H1 (cell line): ENCODE results near the gene TFG.
"Not testable (repeated sequence)": the region's sequence is repeated elsewhere in the genome, so short reads cannot be mapped to it uniquely, and the experiment has no call there.

Source experiments
- ASH2L ChIP-seq: fragments of 200-600, 300-600 bp; sonication (generic); IDR thresholded peaks from one replicate; pipeline ENCODE4 v1.7.1; 2017; ENCODE audit warnings: low read length
- CEBPB ChIP-seq: IDR thresholded peaks from 2 replicates; pipeline ENCODE4 v1.6.1; 2012; ENCODE audit warnings: low read depth, low read length
- CREB1 ChIP-seq: IDR thresholded peaks from 2 replicates; pipeline ENCODE4 v1.6.1; 2012; ENCODE audit warnings: inconsistent platforms
- CTBP2 ChIP-seq: IDR thresholded peaks from 2 replicates; pipeline ENCODE4 v1.7.0; 2011; ENCODE audit warnings: borderline replicate concordance, mild to moderate bottlenecking, moderate library complexity, mixed read lengths, low read length; ENCODE audit not compliant: insufficient read depth, insufficient read length
- EP300 ChIP-seq, 2 experiments: IDR thresholded peaks; 1 replicate in 1 of 2; 2 replicates in 1 of 2; pipeline ENCODE4 v1.6.1; 2011 to 2012; ENCODE audit warnings: low read depth in 2 of 2, low read length in 2 of 2, mild to moderate bottlenecking in 2 of 2, borderline replicate concordance in 1 of 2, inconsistent platforms in 1 of 2, moderate library complexity in 1 of 2
- JUN ChIP-seq: IDR thresholded peaks from 2 replicates; pipeline ENCODE4 v1.6.1; 2011; ENCODE audit warnings: low read depth, mild to moderate bottlenecking, improper control_type of control experiment, low read length
- POLR2A ChIP-seq, 2 experiments: IDR thresholded peaks; 1 replicate in 1 of 2; 2 replicates in 1 of 2; pipeline ENCODE4 v1.6.1; 2011; ENCODE audit warnings: low read depth in 2 of 2, low read length in 2 of 2, mild to moderate bottlenecking in 2 of 2; ENCODE audit errors: control extremely low read depth in 1 of 2
- SAP30 ChIP-seq: fragments of 300-600 bp; sonication (generic); IDR thresholded peaks from 2 replicates; pipeline ENCODE4 v1.7.1; 2012; ENCODE audit warnings: low read length, moderate library complexity, mild to moderate bottlenecking, inconsistent platforms; ENCODE audit not compliant: insufficient read depth, insufficient replicate concordance
- SIN3A ChIP-seq, 2 experiments: IDR thresholded peaks in 1 of 2; conservative IDR thresholded peaks in 1 of 2; 2 replicates each; pipeline ENCODE4 v1.6.1; 2011 to 2012; ENCODE audit warnings: low read length in 2 of 2, improper control_type of control experiment in 1 of 2, low read depth in 1 of 2, mild to moderate bottlenecking in 1 of 2
- SP1 ChIP-seq: IDR thresholded peaks from 2 replicates; pipeline ENCODE4 v1.6.1; 2011; ENCODE audit warnings: low read depth, low read length
- TCF12 ChIP-seq: IDR thresholded peaks from 2 replicates; pipeline ENCODE4 v1.6.1; 2011; ENCODE audit warnings: low read depth, mild to moderate bottlenecking, low read length
- TF ChIP-seq, protein P1 (sequence below), 3 experiments: IDR thresholded peaks; 1 replicate in 2 of 3; 2 replicates in 1 of 3; pipeline versions ENCODE4 v1.5.1 to v1.6.1; 2011; ENCODE audit warnings: low read length in 3 of 3, mild to moderate bottlenecking in 3 of 3, inconsistent platforms in 2 of 3, low read depth in 1 of 3, moderate library complexity in 1 of 3; ENCODE audit not compliant: insufficient read depth in 1 of 3; ENCODE audit errors: control extremely low read depth in 1 of 3
- TF ChIP-seq, protein P2 (sequence below): IDR thresholded peaks from 2 replicates; pipeline ENCODE4 v1.6.1; 2012; ENCODE audit warnings: inconsistent platforms
- TF ChIP-seq, protein P3 (sequence below): IDR thresholded peaks from 2 replicates; pipeline ENCODE4 v1.6.1; 2012; ENCODE audit warnings: low read length, inconsistent platforms

DNA sequence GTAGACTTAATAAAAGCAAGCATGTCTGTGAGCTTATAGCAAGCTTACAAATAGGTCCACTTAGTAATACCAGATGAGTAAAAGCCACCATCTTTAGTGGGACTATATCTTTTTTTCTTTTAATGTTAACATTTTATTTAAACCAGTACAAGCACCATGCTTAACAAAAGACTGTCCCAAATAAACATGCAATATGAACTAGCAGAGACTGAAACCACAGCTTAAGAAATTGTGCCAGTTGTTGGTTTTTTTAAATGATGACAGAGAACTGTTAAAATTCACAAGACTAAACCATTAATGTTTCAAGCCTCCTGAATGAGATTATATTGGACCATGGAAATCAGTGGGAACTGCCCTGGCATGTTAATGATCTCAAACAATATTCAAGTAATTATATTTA, 48.0 kb upstream of the TFG start:
- TF ChIP-seq EP300 (IDR thresholded peaks at IDR 0.05; ENCODE audit: borderline replicate concordance in 1 of 2, low read depth in 2 of 2, low read length in 2 of 2); POLR2A (IDR thresholded peaks at IDR 0.05; ENCODE audit: control extremely low read depth in 1 of 2, low read depth in 2 of 2, low read length in 2 of 2); SAP30; SP1; SIN3A (conservative IDR thresholded peaks at IDR 0.05 in 1 of 2, IDR thresholded peaks at IDR 0.05 in 1 of 2; ENCODE audit: low read depth in 1 of 2, low read length in 2 of 2); CTBP2; TCF12; CREB1; ASH2L; JUN; CEBPB: not testable (repeated sequence)
- TF ChIP-seq, protein P1, sequence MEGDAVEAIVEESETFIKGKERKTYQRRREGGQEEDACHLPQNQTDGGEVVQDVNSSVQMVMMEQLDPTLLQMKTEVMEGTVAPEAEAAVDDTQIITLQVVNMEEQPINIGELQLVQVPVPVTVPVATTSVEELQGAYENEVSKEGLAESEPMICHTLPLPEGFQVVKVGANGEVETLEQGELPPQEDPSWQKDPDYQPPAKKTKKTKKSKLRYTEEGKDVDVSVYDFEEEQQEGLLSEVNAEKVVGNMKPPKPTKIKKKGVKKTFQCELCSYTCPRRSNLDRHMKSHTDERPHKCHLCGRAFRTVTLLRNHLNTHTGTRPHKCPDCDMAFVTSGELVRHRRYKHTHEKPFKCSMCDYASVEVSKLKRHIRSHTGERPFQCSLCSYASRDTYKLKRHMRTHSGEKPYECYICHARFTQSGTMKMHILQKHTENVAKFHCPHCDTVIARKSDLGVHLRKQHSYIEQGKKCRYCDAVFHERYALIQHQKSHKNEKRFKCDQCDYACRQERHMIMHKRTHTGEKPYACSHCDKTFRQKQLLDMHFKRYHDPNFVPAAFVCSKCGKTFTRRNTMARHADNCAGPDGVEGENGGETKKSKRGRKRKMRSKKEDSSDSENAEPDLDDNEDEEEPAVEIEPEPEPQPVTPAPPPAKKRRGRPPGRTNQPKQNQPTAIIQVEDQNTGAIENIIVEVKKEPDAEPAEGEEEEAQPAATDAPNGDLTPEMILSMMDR (IDR thresholded peaks at IDR 0.05; ENCODE audit: control extremely low read depth in 1 of 3, insufficient read depth in 1 of 3, low read depth in 1 of 3, low read length in 3 of 3), result not testable (repeated sequence)
- TF ChIP-seq, protein P2, sequence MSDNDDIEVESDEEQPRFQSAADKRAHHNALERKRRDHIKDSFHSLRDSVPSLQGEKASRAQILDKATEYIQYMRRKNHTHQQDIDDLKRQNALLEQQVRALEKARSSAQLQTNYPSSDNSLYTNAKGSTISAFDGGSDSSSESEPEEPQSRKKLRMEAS, result not testable (repeated sequence)
- TF ChIP-seq, protein P3, sequence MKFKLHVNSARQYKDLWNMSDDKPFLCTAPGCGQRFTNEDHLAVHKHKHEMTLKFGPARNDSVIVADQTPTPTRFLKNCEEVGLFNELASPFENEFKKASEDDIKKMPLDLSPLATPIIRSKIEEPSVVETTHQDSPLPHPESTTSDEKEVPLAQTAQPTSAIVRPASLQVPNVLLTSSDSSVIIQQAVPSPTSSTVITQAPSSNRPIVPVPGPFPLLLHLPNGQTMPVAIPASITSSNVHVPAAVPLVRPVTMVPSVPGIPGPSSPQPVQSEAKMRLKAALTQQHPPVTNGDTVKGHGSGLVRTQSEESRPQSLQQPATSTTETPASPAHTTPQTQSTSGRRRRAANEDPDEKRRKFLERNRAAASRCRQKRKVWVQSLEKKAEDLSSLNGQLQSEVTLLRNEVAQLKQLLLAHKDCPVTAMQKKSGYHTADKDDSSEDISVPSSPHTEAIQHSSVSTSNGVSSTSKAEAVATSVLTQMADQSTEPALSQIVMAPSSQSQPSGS, result not testable (repeated sequence)
